Measurements from ENCODE around the gene TMEM11.

The TMEM11 gene

GRCh38 chr17:21191698-21192097 lies 22.3 kb downstream of the TMEM11 start:
- Histone ChIP-seq H3K27me3 (no peaks in the 10 kb centered on the region), H3K4me3 (ENCODE audit: low read depth in 1 of 2, low read length in 1 of 2) (no peak overlapping the region), H3K36me3 (peaks cover 55% of the 10 kb centered on the region), H3K27ac (peak overlapping the region; percentile 60), H3K9me3 (no peaks in the 10 kb centered on the region), H3K4me1 (ENCODE audit: control insufficient read depth in 1 of 2, insufficient read depth in 1 of 2, low read depth in 1 of 2, low read length in 1 of 2) (peaks cover 2 to 13% of the 10 kb centered on the region in 2 experiments)
- TF ChIP-seq CTCF (IDR thresholded peaks at IDR 0.05) = no peak

- Histone ChIP-seq H3K4me3 (ENCODE audit: low read depth in 1 of 2, low read length in 1 of 2) (no peak overlapping the region), H3K36me3 (peaks cover 46% of the 10 kb centered on the region), H3K27me3 (no peaks in the 10 kb centered on the region), H3K9me3 (no peaks in the 10 kb centered on the region), H3K4me1 (ENCODE audit: control insufficient read depth in 1 of 2, insufficient read depth in 1 of 2, low read depth in 1 of 2, low read length in 1 of 2) (peaks cover 18 to 28% of the 10 kb centered on the region in 2 experiments), H3K27ac (no peak overlapping the region)
- TF ChIP-seq CTCF (IDR thresholded peaks at IDR 0.05) = no peak
These were observed 23.9 kb downstream of the TMEM11 start for GRCh38 chr17:21190078-21190477.

GRCh38 chr17:21189361-21189760 lies 24.6 kb downstream of the TMEM11 start:
- H3K9me3 ChIP-seq = no peaks in the 10 kb centered on the region
- H3K4me1 ChIP-seq (ENCODE audit: control insufficient read depth in 1 of 2, insufficient read depth in 1 of 2, low read depth in 1 of 2, low read length in 1 of 2) = peaks cover 21 to 32% of the 10 kb centered on the region in 2 experiments
- H3K36me3 ChIP-seq = peaks cover 54% of the 10 kb centered on the region
- no peaks in the 10 kb centered on the region for H3K27me3 ChIP-seq
- no peak overlapping the region for H3K27ac ChIP-seq
- no peak for TF ChIP-seq CTCF (IDR thresholded peaks at IDR 0.05)
- H3K4me3 ChIP-seq (ENCODE audit: low read depth in 1 of 2, low read length in 1 of 2) = no peak overlapping the region

GRCh38 chr17:21186399-21187187 lies 27.4 kb downstream of the TMEM11 start:
- H3K9me3 ChIP-seq = no peaks in the 10 kb centered on the region
- H3K36me3 ChIP-seq = peaks cover 52% of the 10 kb centered on the region
- H3K4me1 ChIP-seq (ENCODE audit: control insufficient read depth in 1 of 2, insufficient read depth in 1 of 2, low read depth in 1 of 2, low read length in 1 of 2) = peaks cover 21 to 25% of the 10 kb centered on the region in 2 experiments
- H3K4me3 ChIP-seq (ENCODE audit: low read depth in 1 of 2, low read length in 1 of 2) = peak overlapping the region; percentile 15 to 32
- H3K27me3 ChIP-seq = no peaks in the 10 kb centered on the region
- peak overlapping the region; percentile 88 for H3K27ac ChIP-seq
- peak; percentile 24 for TF ChIP-seq CTCF (IDR thresholded peaks at IDR 0.05)

GRCh38 chr17:21185061-21185460 lies 28.9 kb downstream of the TMEM11 start:
- TF ChIP-seq CTCF (IDR thresholded peaks at IDR 0.05) = no peak
- H3K9me3 ChIP-seq = no peaks in the 10 kb centered on the region
- peaks cover 21 to 25% of the 10 kb centered on the region in 2 experiments for H3K4me1 ChIP-seq (ENCODE audit: control insufficient read depth in 1 of 2, insufficient read depth in 1 of 2, low read depth in 1 of 2, low read length in 1 of 2)
- H3K27ac ChIP-seq = peak overlapping the region; percentile 88
- H3K4me3 ChIP-seq (ENCODE audit: low read depth in 1 of 2, low read length in 1 of 2) = no peak overlapping the region
- no peaks in the 10 kb centered on the region for H3K27me3 ChIP-seq
- H3K36me3 ChIP-seq = peaks cover 47% of the 10 kb centered on the region
